Nephron progenitor cell (in vitro differentiated cells): ENCODE results near the gene ZNF638.
"Not testable (repeated sequence)": the region's sequence is repeated elsewhere in the genome, so short reads cannot be mapped to it uniquely, and the experiment has no call there.

ENCODE experiments used
- DNase-seq: peaks from one replicate; pipeline ENCODE4 v3.0.0; 2021
- H3K27ac Mint-ChIP-seq: 2 replicates; pipeline ENCODE4 v1.8.0; 2021; ENCODE audit warnings: mild to moderate bottlenecking, moderate library complexity, mixed read lengths
- H3K27me3 Mint-ChIP-seq: 2 replicates; pipeline ENCODE4 v1.8.0; 2021; ENCODE audit warnings: mild to moderate bottlenecking, low read depth, mixed read lengths; ENCODE audit not compliant: poor library complexity
- H3K36me3 Mint-ChIP-seq: 2 replicates; pipeline ENCODE4 v1.8.0; 2021; ENCODE audit warnings: low read depth, mixed read lengths
- H3K4me1 Mint-ChIP-seq: 2 replicates; pipeline ENCODE4 v1.8.0; 2021; ENCODE audit warnings: mixed read lengths
- H3K4me3 Mint-ChIP-seq: 2 replicates; pipeline ENCODE4 v1.8.0; 2021; ENCODE audit warnings: mild to moderate bottlenecking, moderate library complexity, mixed read lengths
- H3K9me3 Mint-ChIP-seq: 2 replicates; pipeline ENCODE4 v1.8.0; 2021; ENCODE audit warnings: mild to moderate bottlenecking, moderate library complexity, mixed read lengths
- TF ChIP-seq, protein P1 (sequence below): fragments of 200-600 bp; sonication (generic); IDR thresholded peaks from 2 replicates; pipeline ENCODE4 v1.5.0; 2021; ENCODE audit warnings: antibody characterized with exemption

ZNF638 gene

DNA sequence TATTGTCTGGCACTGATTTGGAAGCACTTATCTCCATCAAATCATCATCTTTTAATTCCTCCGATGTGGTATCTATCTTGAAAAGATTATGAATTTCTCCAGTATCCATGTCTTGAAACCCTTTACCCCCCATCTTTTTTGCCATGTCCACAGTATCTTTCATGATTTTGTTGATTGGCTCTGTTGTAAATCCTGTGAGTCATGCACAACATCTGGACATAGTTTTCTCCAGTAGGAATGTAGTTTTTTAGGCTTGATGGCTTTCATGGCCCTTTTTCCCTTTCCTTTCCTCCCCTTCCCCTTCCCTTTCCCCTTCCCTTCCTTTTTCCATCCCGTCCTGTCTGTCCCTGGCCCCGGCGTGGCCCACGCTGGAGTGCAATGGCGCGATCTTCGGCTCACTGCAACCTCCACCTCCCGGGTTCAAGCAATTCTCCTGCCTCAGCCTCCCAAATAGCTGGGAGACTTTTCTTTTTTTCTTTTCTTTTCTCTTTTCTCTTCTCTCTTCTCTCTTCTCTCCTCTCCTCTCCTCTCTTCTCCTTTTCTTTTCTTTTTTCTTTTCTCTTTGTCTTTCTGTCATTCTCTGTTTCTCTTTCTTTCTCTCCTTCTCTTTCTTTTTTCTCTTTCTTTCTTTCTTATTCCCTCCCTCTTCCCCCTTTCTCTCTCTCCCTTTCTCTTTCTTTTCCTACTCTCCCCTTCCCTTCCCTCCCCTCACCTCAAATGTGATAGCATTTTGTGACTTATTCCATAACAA, 18.4 kb upstream of the ZNF638 start:
- no peak overlapping the region for H3K4me3 Mint-ChIP-seq
- no peak overlapping the region for H3K27ac Mint-ChIP-seq
- DNase-seq: no peak
- TF ChIP-seq, protein P1, sequence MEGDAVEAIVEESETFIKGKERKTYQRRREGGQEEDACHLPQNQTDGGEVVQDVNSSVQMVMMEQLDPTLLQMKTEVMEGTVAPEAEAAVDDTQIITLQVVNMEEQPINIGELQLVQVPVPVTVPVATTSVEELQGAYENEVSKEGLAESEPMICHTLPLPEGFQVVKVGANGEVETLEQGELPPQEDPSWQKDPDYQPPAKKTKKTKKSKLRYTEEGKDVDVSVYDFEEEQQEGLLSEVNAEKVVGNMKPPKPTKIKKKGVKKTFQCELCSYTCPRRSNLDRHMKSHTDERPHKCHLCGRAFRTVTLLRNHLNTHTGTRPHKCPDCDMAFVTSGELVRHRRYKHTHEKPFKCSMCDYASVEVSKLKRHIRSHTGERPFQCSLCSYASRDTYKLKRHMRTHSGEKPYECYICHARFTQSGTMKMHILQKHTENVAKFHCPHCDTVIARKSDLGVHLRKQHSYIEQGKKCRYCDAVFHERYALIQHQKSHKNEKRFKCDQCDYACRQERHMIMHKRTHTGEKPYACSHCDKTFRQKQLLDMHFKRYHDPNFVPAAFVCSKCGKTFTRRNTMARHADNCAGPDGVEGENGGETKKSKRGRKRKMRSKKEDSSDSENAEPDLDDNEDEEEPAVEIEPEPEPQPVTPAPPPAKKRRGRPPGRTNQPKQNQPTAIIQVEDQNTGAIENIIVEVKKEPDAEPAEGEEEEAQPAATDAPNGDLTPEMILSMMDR: no peak
- H3K9me3 Mint-ChIP-seq: peaks cover 15% of the 10 kb centered on the region
- H3K27me3 Mint-ChIP-seq: peaks cover 19% of the 10 kb centered on the region
- no peaks in the 10 kb centered on the region for H3K4me1 Mint-ChIP-seq
- H3K36me3 Mint-ChIP-seq: peaks cover 9% of the 10 kb centered on the region

DNA sequence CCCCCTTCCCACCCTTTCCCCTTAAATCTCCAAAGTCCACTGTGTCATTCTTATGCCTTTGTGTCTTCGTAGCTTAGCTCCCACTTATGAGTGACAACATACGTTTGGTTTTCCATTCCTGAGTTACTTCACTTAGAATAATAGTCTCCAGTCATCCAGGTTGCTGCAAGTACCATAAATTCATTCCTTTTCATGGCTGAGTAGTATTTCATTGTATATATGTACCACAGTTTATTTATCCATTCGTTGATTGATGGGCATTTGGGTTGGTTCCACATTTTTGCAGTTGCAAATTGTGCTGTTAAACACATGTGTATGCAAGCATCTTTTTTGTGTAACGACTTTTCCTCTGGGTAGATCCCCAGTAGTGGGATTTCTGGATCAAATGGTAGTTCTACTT, 14.5 kb upstream of the ZNF638 start:
- H3K27ac Mint-ChIP-seq: no peak overlapping the region
- TF ChIP-seq, protein P1: no peak
- no peaks in the 10 kb centered on the region for H3K4me1 Mint-ChIP-seq
- peaks cover 15% of the 10 kb centered on the region for H3K27me3 Mint-ChIP-seq
- no peak for DNase-seq
- peaks cover 53% of the 10 kb centered on the region for H3K9me3 Mint-ChIP-seq
- H3K4me3 Mint-ChIP-seq: no peak overlapping the region
- H3K36me3 Mint-ChIP-seq: peaks cover 10% of the 10 kb centered on the region

DNA sequence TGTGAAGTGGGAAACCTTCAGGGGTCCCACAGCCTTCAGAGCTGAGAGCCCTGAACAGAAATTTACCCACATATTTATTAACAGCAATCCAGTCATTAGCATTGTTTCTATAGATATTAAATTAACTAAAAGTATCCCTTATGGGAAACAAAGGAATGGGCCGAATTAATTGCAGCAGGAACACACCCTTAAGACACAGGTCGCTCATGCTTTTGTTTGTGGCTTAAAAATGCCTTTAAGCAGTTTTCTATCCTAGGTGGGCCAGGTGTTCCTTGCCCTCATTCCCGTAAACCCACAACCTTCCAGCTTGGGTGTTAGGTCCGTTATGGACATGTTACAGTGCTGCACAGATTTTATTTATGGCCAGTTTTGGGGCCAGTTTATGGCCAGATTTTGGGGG, 13.7 kb upstream of the ZNF638 start:
- not testable (repeated sequence) for H3K27ac Mint-ChIP-seq, DNase-seq, H3K4me1 Mint-ChIP-seq, H3K4me3 Mint-ChIP-seq
- Mint-ChIP-seq H3K9me3 (peaks cover 62% of the 10 kb centered on the region), H3K36me3 (peaks cover 16% of the 10 kb centered on the region), H3K27me3 (peaks cover 13% of the 10 kb centered on the region)

DNA sequence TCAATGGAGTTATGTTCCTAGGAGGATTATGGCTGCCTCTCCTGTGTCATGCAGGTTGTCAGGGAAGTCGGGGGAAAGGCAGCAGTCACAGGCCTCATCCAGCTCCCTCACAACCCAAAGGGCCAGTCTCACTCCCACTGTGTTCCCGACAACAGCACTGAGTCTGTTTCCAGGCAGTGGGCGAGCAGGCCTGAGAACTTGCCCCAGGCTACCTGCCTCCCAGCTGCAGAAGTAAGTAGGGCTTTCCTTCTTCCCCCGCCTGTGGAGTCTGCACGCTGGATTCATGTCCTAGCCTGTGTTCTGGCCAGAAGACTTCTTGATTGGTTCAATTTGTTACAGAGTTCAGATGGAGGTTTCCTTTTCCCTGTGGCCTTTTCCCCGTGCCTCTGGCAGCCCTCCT, 8.2 kb upstream of the ZNF638 start:
- H3K4me3 Mint-ChIP-seq: no peak overlapping the region
- peaks cover 53% of the 10 kb centered on the region for H3K9me3 Mint-ChIP-seq
- no peak overlapping the region for H3K27ac Mint-ChIP-seq
- peaks cover 8% of the 10 kb centered on the region for H3K27me3 Mint-ChIP-seq
- H3K4me1 Mint-ChIP-seq: no peaks in the 10 kb centered on the region
- H3K36me3 Mint-ChIP-seq: peaks cover 7% of the 10 kb centered on the region
- TF ChIP-seq, protein P1: no peak
- DNase-seq: no peak

DNA sequence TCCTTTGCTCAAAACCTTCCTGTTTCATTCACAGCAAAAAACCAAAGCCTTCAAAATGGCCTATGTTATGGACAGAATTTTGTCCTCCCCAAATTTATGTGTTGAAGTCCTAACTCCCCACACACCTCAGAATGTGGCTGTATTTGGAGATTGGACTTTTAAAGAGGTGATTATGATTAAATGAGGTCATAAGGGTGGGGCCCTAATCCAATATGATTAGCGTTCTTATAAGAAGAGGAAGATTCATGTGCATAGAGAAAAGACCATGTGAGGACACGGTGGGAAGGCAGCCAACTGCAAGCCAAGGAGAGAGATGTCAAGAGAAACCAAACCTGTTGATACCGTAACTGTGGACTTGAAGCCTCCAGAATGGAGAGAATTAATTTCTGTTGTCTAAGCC, 4.6 kb upstream of the ZNF638 start:
- no peak overlapping the region for H3K27ac Mint-ChIP-seq
- H3K4me3 Mint-ChIP-seq: no peak overlapping the region
- H3K36me3 Mint-ChIP-seq: peaks cover 7% of the 10 kb centered on the region
- TF ChIP-seq, protein P1: no peak
- H3K4me1 Mint-ChIP-seq: no peaks in the 10 kb centered on the region
- DNase-seq: no peak
- H3K27me3 Mint-ChIP-seq: peaks cover 8% of the 10 kb centered on the region
- H3K9me3 Mint-ChIP-seq: peaks cover 17% of the 10 kb centered on the region

DNA sequence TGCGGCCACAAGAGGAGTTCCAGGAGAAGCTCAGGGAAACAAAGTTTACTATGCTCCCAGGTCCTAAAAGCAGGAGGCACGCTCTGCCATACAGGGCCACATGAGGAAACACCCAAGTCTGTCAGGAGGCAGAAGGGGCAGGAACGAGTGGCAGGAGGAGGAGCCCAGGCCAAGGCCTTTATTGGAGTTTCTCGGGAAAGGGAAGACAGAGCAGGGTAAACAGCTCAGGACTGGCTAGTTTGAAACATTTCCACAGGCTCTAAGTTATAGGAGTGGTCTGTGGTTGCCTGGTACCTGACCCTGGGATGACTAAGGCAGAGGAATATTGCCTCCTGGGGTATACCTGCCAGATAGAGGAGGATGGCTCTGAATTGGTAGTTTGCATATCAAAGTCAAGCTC, 3.7 kb upstream of the ZNF638 start:
- DNase-seq: no peak
- H3K27me3 Mint-ChIP-seq: peaks cover 8% of the 10 kb centered on the region
- TF ChIP-seq, protein P1: no peak
- H3K4me1 Mint-ChIP-seq: peaks cover 9% of the 10 kb centered on the region
- H3K27ac Mint-ChIP-seq: no peak overlapping the region
- no peaks in the 10 kb centered on the region for H3K36me3 Mint-ChIP-seq
- H3K4me3 Mint-ChIP-seq: no peak overlapping the region
- peaks cover 7% of the 10 kb centered on the region for H3K9me3 Mint-ChIP-seq
